ENCODE results near the gene FLT4.

The FLT4 gene

DNA sequence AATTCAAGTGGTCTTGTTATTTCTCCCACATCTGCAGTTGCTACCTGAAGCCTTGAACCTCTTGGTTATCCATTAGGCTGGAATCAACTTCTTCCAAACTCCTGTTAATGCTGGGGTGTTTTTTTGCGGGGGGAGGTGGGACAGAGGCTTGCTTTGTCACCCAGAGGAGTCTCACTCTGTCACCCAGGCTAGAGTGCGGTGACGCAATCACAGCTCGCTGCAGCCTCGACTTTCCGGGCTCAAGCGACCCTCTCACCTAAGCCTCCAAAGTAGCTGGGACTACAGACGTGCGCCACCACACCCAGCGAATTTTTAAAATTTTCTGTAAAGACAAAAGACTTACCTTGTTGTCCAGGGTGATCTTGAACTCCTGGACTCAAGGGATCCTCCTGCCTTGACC lies 62.5 kb downstream of the FLT4 start:
- DNase-seq = no peak

DNA sequence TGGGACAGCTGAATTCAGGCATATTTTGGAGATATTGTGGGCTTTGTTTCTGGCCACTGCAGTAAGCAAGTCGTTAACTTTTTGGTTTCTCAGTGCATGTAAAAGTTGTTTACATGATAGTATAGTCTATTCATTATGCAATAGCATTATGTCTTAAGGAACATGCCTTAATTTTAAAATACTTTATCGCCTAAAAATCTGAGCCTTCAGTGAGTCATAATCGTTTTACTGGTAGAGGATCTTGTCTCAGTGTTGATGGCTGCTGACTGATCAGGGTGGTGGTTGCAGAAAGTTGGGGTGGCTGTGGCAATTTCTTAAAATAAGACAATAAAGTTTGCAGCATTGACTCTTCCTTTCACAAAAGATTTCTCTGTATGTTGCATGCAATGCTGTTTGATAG lies 63.2 kb downstream of the FLT4 start:
- DNase-seq = no peak

DNA sequence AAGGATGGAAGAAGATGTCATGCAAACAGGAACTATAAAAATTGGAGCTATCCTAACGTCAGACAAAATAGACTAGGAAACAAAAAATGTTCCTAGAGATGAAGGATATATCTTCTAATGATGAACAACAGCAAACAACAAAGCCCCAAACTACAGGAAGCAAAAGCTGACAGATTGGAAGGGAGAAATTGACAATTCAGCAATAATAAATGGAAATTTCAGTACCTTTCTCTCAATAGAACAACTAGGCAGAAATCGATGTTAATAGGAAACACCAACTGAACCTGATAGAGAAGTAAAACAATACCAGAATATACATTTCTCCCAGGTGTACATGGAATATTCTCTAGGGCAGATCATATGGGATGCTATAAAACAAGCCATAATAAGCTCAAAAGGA lies 65.7 kb downstream of the FLT4 start:
- DNase-seq = no peak

DNA sequence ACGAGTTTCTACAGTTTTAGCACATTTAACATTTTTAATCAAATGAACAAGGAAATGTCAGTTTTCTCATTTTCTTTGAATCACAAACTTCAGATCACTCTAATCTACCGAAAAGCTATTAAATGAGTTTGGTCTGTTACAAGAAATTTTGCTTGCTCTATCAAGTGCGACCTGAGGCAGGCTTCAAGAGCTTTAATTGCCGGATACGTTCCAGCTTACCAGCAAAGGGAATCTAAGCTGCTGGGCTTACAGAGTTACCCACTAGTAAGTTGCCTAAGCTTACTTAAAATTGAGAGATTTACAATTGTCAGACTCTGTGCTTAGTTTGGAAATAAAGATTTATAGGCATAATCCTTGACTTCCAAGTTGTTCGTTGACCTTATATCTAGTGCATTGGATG lies 68.7 kb downstream of the FLT4 start:
- no peak for DNase-seq

DNA sequence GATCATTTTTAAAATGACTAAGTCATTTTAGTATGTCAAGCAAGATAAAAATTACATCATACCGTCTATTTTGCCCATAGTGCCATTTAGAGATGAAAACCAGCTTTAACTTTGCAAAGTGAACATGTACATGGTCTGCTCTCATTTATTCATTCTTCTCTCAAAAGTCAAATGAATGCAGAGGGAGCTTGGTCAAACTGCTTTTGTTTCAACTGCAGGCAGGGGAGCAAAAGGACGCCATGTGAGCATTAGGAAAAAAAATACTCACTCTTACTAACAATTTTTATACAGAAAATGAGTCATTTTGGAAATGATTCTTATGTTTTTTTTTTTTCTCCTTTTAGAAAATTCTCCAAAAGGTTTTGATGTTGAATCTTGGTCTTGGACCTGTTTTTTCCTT lies 73.8 kb downstream of the FLT4 start:
- no peak for DNase-seq

DNA sequence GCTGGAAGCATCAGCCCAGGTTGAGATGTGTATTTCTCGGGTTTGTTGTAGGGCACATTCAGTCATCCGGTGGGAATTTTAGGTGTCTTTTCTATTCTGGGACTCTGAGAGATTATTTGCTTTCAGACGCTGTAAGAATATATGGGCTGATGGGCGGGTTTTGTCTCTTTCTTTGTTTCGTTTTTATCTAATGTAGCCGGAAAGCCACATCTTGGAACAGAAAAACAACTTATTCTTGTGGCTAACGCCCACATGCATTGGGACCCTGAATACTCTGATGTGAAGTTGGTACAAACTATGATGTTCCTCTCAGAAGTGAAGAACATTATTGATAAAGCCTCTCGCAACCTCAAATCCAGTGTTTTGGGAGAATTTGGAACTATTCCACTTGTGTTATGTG lies 80.5 kb downstream of the FLT4 start:
- DNase-seq = no peak

DNA sequence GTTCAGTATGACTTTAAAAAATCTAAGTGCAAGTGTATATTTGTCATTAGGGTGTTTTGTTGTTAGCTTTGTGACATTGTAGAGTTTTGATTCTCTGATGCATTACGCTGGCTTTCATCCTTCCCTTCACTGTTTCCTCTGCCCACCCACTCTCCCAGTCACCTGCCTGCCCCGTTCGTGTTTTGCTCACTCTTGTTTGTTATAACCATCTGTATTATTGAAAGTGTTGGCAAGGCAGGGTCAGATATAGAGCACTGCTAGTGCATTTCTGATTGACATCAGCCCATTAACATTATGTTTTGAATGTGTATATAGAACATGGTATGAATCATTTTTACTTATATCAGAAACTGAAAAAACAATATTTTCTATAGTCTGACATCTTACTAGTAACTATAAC lies 85.4 kb downstream of the FLT4 start:
- peak; percentile 21 for DNase-seq

DNA sequence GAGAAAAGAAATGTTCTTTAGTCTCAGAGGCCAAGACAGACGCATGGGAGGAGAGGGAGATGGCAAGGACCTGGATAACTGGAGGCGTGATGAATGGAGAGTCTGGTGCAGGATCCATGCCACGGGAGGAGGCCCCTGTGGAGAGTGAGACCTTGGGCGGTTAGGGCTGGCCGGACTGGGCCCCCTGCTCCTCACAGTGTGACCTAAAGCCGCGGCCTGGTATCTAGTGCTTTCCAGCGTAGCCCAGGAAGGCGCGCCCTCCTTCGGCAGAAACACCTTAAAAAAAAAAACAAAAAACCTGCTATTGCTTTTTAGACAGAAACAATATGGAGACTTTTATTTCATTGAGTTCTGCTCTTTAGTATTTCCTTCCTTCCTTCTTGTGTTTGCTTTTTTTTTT lies 91.2 kb downstream of the FLT4 start:
- DNase-seq = no peak

DNA sequence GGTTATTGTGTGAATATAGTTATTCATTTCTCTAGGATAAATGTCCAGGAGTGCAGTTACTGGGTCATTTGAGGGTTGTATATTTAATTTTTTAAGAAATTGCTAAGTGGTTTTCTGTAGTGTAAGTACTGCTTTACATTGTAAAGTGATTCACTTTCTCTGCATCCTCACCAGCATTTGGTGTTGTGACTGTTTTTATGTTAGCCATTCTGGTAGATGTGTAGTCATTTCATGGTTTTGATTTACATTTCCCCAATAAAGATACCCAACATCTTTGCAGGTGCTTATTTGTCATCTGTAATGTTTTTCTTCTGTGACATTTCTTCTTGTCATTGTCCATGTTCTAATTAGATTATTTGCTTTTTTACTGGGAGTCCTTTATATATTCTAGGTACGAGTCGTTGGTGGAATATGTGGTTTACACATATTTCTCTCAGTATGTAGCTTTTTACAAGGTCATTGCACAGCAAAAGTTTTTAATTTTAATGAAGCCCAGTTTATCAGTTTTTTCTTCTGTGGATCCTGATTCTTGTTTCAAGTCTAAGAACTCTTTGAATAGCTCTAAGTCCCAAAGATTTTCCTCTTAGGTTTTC lies 92.1 kb downstream of the FLT4 start:
- DNase-seq = no peak

DNA sequence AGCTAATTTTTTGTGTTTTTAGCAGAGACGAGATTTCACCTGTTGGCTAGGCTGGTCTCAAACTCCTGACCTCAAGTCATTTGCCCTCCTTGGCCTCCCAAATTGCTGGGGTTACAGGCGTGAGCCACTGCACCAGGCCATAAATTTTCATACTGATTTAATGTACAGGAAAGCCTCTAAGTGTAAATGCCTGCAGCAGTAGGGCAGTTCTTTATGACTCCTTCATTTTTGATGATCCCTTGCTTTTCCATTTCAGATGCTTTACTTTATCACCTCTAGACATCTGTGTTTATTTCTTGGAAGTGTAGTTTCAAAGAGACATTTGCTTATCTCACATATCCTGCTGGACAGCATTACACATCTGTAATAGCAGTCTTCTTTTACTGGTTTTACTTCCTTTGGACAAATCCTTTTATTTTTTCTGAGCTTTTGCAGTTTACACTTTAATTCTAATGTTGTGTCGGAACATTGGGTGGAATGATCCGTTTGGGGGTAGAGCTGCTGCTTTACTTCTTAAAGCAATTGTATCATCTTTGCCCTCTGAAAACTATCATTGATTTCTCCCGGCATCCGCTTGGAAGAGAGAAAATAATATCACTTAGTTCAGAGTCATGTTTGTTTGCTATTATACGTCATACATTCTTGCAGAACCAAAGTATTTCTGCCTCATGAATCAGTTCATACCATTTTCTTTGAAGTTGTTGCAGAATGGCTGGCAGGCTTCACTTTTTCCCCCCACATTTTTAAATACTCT lies 94.1 kb downstream of the FLT4 start:
- DNase-seq = no peak

DNA sequence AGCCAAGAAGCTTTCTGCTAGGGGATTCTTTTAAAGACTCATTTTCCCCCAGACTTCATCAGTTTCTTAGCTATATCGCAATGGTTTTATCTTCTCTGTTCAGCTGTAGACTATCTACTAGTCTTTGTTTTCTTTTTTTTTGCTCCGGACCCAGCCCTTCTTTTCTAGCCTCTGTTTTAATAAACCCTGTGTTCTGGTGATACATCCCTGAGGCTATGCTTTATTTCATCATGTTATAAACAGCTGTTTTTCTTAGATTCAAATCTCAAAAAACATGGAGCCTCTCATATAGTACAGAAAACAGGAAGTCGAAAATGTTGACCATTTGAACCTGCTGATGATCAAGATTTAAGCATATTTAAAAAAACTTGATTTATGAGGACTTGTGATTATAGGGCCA lies 95.9 kb downstream of the FLT4 start:
- DNase-seq = no peak

All from activated naive CD4-positive, alpha-beta T cell treated with anti-CD3 and anti-CD28 coated beads, Interleukin-2, amount 50 U/mL, for 16 hours (primary cell).